Panc1 (cell line): ENCODE data around the gene EPHB1. TPM values are rescaled to one million over a fixed set of nuclear protein-coding genes. Genes with fewer than 3 reads are reported as not detected.

Source experiments
- ATAC-seq: fragments of 200-7000 bp; cut with Tn5 transposase; 2 replicates; pipeline ENCODE4 v1.9.1; 2020; ENCODE audit warnings: mild to moderate bottlenecking, moderate library complexity
- BruUV-seq: library from RNA; stranded (reverse); fragments of 400-500 nt; replicated peaks from 2 replicates; lab custom pipeline; 2021; lab: Mats Ljungman, UMichigan
- CTCF ChIA-PET: fragments of 300-600 bp; sonication (Branson Sonifier 250); formaldehyde crosslinking; loops from one replicate; lab custom pipeline; 2022; ENCODE audit warnings: antibody characterized with exemption; lab: Charles Lee
- POLR2A ChIA-PET: fragments of 300-600 bp; sonication (Branson Sonifier 250); formaldehyde crosslinking; loops from one replicate; lab custom pipeline; 2022; ENCODE audit warnings: antibody characterized with exemption; lab: Charles Lee
- DNase-seq: peaks from one replicate; pipeline ENCODE4 v3.0.0-alpha.2; 2010; ENCODE audit warnings: low read depth, low spot score
- H3K27ac ChIP-seq: 2 replicates; pipeline ENCODE4 v1.5.1; 2011; ENCODE audit warnings: mild to moderate bottlenecking, low read length, inconsistent platforms
- H3K27me3 ChIP-seq: fragments of 200-500 bp; sonication (Bioruptor generic); 2 replicates; pipeline ENCODE4 v1.6.0; 2014; ENCODE audit warnings: low read length, inconsistent platforms; ENCODE audit not compliant: control insufficient read depth, insufficient read depth
- H3K36me3 ChIP-seq: fragments of 200-500 bp; sonication (Bioruptor generic); 2 replicates; pipeline ENCODE4 v1.5.1; 2014; ENCODE audit warnings: inconsistent platforms, mild to moderate bottlenecking, low read length, moderate library complexity; ENCODE audit not compliant: control insufficient read depth, insufficient read depth
- H3K4me1 ChIP-seq: 2 replicates; pipeline ENCODE4 v1.5.1; 2011; ENCODE audit warnings: inconsistent platforms, mild to moderate bottlenecking, low read length, moderate library complexity; ENCODE audit not compliant: control insufficient read depth, insufficient read depth
- H3K4me3 ChIP-seq, 2 experiments: 2 replicates each; pipeline ENCODE4 v1.5.1; 2011 to 2012; ENCODE audit warnings: low read depth in 2 of 2, low read length in 2 of 2, mild to moderate bottlenecking in 2 of 2, inconsistent platforms in 1 of 2, moderate library complexity in 1 of 2
- H3K9me3 ChIP-seq: fragments of 200-500 bp; sonication (Bioruptor generic); 2 replicates; pipeline ENCODE4 v1.5.1; 2014; ENCODE audit warnings: low read depth, mild to moderate bottlenecking, inconsistent platforms, low read length, moderate library complexity; ENCODE audit not compliant: control insufficient read depth, insufficient read depth
- POLR2AphosphoS5 ChIP-seq: IDR thresholded peaks from 2 replicates; pipeline ENCODE4 v1.6.1; 2012; ENCODE audit warnings: mild to moderate bottlenecking, low read depth, low read length, moderate library complexity
- SIN3A ChIP-seq: IDR thresholded peaks from 2 replicates; pipeline ENCODE4 v1.6.1; 2012; ENCODE audit warnings: low read depth, mild to moderate bottlenecking, low read length, moderate library complexity, borderline replicate concordance; ENCODE audit not compliant: insufficient read depth
- TCF7L2 ChIP-seq: IDR thresholded peaks from 2 replicates; pipeline ENCODE4 v1.6.1; 2011; ENCODE audit warnings: mild to moderate bottlenecking, low read depth, low read length, inconsistent platforms
- in situ Hi-C: cut with HindIII; loops from 2 replicates; pipeline ENCODE4 v1.10.0; 2016; ENCODE audit warnings: low sequenced_read_pairs, low pct_unique_long_range_greater_than_20kb
- intact Hi-C: fragments of 100-400 bp; cut with micrococcal nuclease; formaldehyde crosslinking; loops from one replicate; pipeline ENCODE4 v1.10.0; 2022; ENCODE audit not compliant: unreplicated experiment
- total RNA-seq: library from RNA; stranded (reverse); gene quantifications from one replicate; pipeline ENCODE4 v1.2.1, GENCODE V29; 2021; ENCODE audit not compliant: unreplicated experiment
- TF ChIP-seq, protein P1 (sequence below): fragments of 450-650 bp; IDR thresholded peaks from 2 replicates; pipeline ENCODE4 v1.5.1; 2017; ENCODE audit warnings: mild to moderate bottlenecking
- TF ChIP-seq, protein P2 (sequence below), 2 experiments: IDR thresholded peaks; 2 replicates each; pipeline ENCODE4 v1.6.1; 2011 to 2012; ENCODE audit warnings: low read depth in 2 of 2, control low read depth in 1 of 2, low read length in 1 of 2, mild to moderate bottlenecking in 1 of 2, moderate library complexity in 1 of 2; ENCODE audit not compliant: insufficient read depth in 1 of 2

EPHB1 gene
- total RNA-seq, 1 experiment from 2014 or later, result 0.46 TPM

DNA sequence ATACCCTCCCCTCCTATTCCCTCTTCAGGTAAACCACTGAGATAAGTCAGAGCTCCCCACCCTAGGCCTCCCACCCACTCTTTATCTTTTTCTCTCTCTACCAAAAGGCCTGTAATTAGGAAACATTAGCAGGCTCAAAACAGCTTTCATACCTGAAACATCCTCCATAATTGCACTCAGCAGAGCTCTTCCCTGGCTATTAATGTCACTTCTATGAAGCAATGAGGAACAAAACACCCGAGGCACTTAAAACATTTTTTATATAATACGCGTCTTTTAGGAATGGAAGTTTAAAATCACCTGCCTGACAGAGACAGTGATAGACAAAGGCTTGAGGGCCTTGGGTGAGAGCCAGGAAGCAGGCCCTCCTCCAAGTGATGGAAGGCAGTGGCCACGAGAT lies 138.9 kb downstream of the EPHB1 start:
- no peaks in the 10 kb centered on the region; the same call in 1 of the 2 replicates for H3K27me3 ChIP-seq
- intact Hi-C loops (no loop called here), in situ Hi-C loops (no loop called here)
- no peaks in the 10 kb centered on the region for H3K4me1 ChIP-seq
- CTCF ChIA-PET, result no interaction called here
- H3K9me3 ChIP-seq, result no peaks in the 10 kb centered on the region
- BruUV-seq, result no TSS peak
- ATAC-seq, result no peak
- no peak overlapping the region for H3K27ac ChIP-seq
- no peak overlapping the region for H3K4me3 ChIP-seq
- TF ChIP-seq, protein P1, sequence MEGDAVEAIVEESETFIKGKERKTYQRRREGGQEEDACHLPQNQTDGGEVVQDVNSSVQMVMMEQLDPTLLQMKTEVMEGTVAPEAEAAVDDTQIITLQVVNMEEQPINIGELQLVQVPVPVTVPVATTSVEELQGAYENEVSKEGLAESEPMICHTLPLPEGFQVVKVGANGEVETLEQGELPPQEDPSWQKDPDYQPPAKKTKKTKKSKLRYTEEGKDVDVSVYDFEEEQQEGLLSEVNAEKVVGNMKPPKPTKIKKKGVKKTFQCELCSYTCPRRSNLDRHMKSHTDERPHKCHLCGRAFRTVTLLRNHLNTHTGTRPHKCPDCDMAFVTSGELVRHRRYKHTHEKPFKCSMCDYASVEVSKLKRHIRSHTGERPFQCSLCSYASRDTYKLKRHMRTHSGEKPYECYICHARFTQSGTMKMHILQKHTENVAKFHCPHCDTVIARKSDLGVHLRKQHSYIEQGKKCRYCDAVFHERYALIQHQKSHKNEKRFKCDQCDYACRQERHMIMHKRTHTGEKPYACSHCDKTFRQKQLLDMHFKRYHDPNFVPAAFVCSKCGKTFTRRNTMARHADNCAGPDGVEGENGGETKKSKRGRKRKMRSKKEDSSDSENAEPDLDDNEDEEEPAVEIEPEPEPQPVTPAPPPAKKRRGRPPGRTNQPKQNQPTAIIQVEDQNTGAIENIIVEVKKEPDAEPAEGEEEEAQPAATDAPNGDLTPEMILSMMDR, result no peak
- no peak for TF ChIP-seq TCF7L2
- no peak for TF ChIP-seq SIN3A
- TF ChIP-seq POLR2AphosphoS5, result no peak
- TF ChIP-seq, protein P2, sequence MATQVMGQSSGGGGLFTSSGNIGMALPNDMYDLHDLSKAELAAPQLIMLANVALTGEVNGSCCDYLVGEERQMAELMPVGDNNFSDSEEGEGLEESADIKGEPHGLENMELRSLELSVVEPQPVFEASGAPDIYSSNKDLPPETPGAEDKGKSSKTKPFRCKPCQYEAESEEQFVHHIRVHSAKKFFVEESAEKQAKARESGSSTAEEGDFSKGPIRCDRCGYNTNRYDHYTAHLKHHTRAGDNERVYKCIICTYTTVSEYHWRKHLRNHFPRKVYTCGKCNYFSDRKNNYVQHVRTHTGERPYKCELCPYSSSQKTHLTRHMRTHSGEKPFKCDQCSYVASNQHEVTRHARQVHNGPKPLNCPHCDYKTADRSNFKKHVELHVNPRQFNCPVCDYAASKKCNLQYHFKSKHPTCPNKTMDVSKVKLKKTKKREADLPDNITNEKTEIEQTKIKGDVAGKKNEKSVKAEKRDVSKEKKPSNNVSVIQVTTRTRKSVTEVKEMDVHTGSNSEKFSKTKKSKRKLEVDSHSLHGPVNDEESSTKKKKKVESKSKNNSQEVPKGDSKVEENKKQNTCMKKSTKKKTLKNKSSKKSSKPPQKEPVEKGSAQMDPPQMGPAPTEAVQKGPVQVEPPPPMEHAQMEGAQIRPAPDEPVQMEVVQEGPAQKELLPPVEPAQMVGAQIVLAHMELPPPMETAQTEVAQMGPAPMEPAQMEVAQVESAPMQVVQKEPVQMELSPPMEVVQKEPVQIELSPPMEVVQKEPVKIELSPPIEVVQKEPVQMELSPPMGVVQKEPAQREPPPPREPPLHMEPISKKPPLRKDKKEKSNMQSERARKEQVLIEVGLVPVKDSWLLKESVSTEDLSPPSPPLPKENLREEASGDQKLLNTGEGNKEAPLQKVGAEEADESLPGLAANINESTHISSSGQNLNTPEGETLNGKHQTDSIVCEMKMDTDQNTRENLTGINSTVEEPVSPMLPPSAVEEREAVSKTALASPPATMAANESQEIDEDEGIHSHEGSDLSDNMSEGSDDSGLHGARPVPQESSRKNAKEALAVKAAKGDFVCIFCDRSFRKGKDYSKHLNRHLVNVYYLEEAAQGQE (IDR thresholded peaks at IDR 0.05; ENCODE audit: insufficient read depth in 1 of 2, low read depth in 2 of 2, low read length in 1 of 2), result no peak
- POLR2A ChIA-PET, result no interaction called here
- no peak for DNase-seq
- no peaks in the 10 kb centered on the region for H3K36me3 ChIP-seq

DNA sequence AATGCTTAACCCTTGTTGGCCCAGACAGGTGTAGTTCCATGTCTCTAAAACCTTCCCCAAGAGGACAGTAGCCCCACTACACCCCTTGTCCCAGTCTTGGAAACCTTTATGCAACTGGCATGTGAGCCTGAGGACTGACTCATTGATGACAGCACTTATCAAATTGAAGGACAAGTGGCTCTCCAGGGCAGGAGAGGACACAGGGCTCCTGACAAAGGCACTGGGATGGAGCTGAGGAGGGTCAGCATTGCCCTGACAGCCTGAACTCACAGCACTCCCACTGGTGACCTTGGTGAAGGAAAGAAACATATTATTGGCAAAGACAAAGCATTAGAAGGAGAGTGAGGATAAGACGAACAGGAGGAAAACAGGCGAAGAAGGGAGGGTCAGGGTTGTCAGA lies 139.9 kb downstream of the EPHB1 start:
- DNase-seq (no peak), ATAC-seq (no peak)
- Histone ChIP-seq H3K4me3 (no peak overlapping the region), H3K27me3 (no peaks in the 10 kb centered on the region; the same call in 1 of the 2 replicates), H3K4me1 (no peaks in the 10 kb centered on the region), H3K36me3 (no peaks in the 10 kb centered on the region), H3K27ac (no peak overlapping the region), H3K9me3 (no peaks in the 10 kb centered on the region)
- in situ Hi-C loops, result no loop called here
- CTCF ChIA-PET, result no interaction called here
- intact Hi-C loops, result no loop called here
- TF ChIP-seq, protein P1, result no peak
- POLR2A ChIA-PET, result no interaction called here
- no TSS peak for BruUV-seq
